ENCODE measurements around the gene ZBTB12. TPM values are rescaled to one million over a fixed set of nuclear protein-coding genes. Genes with fewer than 3 reads are reported as not detected.

ZBTB12 gene
- total RNA-seq, 2 donors from 2014 or later: 3.8 to 4.1 TPM

DNA sequence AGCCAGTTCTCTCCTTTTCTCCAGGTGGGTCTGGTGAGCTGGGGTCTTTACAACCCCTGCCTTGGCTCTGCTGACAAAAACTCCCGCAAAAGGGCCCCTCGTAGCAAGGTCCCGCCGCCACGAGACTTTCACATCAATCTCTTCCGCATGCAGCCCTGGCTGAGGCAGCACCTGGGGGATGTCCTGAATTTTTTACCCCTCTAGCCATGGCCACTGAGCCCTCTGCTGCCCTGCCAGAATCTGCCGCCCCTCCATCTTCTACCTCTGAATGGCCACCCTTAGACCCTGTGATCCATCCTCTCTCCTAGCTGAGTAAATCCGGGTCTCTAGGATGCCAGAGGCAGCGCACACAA is 43.2 kb upstream of the ZBTB12 start:
- no peak overlapping the region for H3K4me3 ChIP-seq
- DNase-seq (ENCODE audit: low spot score): no peak
- peaks cover 13% of the 10 kb centered on the region for H3K4me1 ChIP-seq (replicated peaks)
- no peaks in the 10 kb centered on the region for H3K9me3 ChIP-seq
- WGBS: 68% methylated on average over 9 of the region's 9 CpGs
- H3K36me3 ChIP-seq: no peaks in the 10 kb centered on the region
- peak overlapping the region; percentile 84 to 85 for H3K27ac ChIP-seq
- TF ChIP-seq POLR2A (IDR thresholded peaks at IDR 0.05): no peak
- no peak for TF ChIP-seq POLR2AphosphoS5 (IDR thresholded peaks at IDR 0.05)
- TF ChIP-seq, protein P1, sequence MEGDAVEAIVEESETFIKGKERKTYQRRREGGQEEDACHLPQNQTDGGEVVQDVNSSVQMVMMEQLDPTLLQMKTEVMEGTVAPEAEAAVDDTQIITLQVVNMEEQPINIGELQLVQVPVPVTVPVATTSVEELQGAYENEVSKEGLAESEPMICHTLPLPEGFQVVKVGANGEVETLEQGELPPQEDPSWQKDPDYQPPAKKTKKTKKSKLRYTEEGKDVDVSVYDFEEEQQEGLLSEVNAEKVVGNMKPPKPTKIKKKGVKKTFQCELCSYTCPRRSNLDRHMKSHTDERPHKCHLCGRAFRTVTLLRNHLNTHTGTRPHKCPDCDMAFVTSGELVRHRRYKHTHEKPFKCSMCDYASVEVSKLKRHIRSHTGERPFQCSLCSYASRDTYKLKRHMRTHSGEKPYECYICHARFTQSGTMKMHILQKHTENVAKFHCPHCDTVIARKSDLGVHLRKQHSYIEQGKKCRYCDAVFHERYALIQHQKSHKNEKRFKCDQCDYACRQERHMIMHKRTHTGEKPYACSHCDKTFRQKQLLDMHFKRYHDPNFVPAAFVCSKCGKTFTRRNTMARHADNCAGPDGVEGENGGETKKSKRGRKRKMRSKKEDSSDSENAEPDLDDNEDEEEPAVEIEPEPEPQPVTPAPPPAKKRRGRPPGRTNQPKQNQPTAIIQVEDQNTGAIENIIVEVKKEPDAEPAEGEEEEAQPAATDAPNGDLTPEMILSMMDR (IDR thresholded peaks at IDR 0.05): no peak
- intact Hi-C loops (cut with DNase I): loop anchor here (5.0 kb wide), 1 partner anchor 263 kb away; the partner anchor contains the start of gene LY6G5C
- no peaks in the 10 kb centered on the region for H3K27me3 ChIP-seq (replicated peaks; ENCODE audit: insufficient read depth)

GRCh38 chr6:31943742-31944141 is 41.9 kb upstream of the ZBTB12 start:
- H3K27me3 ChIP-seq (replicated peaks; ENCODE audit: insufficient read depth): no peaks in the 10 kb centered on the region
- WGBS: 88% methylated on average over 3 of the region's 3 CpGs
- no peaks in the 10 kb centered on the region for H3K36me3 ChIP-seq
- H3K4me3 ChIP-seq: no peak overlapping the region
- no peak for DNase-seq (ENCODE audit: low spot score)
- TF ChIP-seq, protein P1 (IDR thresholded peaks at IDR 0.05): no peak
- TF ChIP-seq POLR2AphosphoS5 (IDR thresholded peaks at IDR 0.05) (no peak), POLR2A (IDR thresholded peaks at IDR 0.05) (no peak)
- H3K4me1 ChIP-seq (replicated peaks): peaks cover 13% of the 10 kb centered on the region
- H3K27ac ChIP-seq: no peak overlapping the region
- intact Hi-C loops (cut with DNase I): no loop called here
- H3K9me3 ChIP-seq: no peaks in the 10 kb centered on the region

DNA sequence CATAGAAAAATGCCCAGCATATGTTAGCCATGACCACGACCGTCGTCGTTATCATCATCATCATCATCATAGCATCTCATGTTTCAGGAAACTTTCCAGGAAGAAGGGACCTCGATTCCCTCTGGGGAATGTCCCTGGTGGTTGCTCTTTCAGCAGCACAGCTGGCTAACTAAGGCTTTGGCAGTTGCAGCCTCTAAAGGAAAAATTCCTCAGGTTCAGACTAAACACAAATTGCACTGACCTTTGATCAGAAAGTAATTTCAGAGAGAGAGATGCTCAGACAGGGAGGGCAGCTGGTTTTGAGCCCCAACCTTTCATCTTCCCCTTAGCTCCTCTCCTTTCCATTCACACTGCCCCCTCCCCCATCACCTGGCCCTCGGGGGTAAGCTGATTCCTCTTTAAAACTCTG is 38.4 kb upstream of the ZBTB12 start:
- 19% methylated on average over 6 of the region's 6 CpGs for WGBS
- no peak for DNase-seq (ENCODE audit: low spot score)
- H3K27ac ChIP-seq: no peak overlapping the region

DNA sequence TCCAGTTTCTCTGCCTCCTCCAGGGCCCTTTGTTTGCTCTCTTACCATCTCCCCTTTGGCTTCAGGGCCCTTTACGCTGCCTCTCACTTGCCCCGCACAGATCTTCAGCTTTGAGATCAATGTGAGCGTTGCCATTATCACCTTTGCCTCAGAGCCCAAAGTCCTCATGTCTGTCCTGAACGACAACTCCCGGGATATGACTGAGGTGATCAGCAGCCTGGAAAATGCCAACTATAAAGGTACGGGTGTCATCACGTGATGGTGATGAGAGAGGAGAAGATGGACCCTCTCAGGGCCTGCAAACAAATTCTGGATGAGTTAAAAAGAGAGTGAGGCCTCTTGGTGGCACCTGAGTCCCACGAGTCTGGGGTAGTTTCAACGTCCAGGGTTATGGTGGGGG is 33.9 kb upstream of the ZBTB12 start:
- intact Hi-C loops (cut with DNase I): no loop called here
- 73% methylated on average over 9 of the region's 9 CpGs for WGBS

More for the DNA sequence above, 38.4 kb upstream of the ZBTB12 start:
- Histone ChIP-seq H3K4me3 (no peak overlapping the region), H3K27me3 (replicated peaks; ENCODE audit: insufficient read depth) (no peaks in the 10 kb centered on the region), H3K36me3 (no peaks in the 10 kb centered on the region), H3K4me1 (replicated peaks) (peaks cover 5% of the 10 kb centered on the region), H3K9me3 (no peaks in the 10 kb centered on the region)
- intact Hi-C loops (cut with DNase I): no loop called here
- TF ChIP-seq POLR2AphosphoS5 (IDR thresholded peaks at IDR 0.05) (no peak), POLR2A (IDR thresholded peaks at IDR 0.05) (no peak)
- TF ChIP-seq, protein P1 (IDR thresholded peaks at IDR 0.05): no peak

GRCh38 chr6:31935021-31935420 is 33.1 kb upstream of the ZBTB12 start:
- TF ChIP-seq, protein P1 (IDR thresholded peaks at IDR 0.05): no peak
- TF ChIP-seq POLR2AphosphoS5 (IDR thresholded peaks at IDR 0.05) (no peak), POLR2A (IDR thresholded peaks at IDR 0.05) (no peak)
- intact Hi-C loops (cut with DNase I): no loop called here
- no peaks in the 10 kb centered on the region for H3K27me3 ChIP-seq (replicated peaks; ENCODE audit: insufficient read depth)
- no peaks in the 10 kb centered on the region for H3K36me3 ChIP-seq
- no peak overlapping the region for H3K4me3 ChIP-seq
- no peak for DNase-seq (ENCODE audit: low spot score)
- no peak overlapping the region for H3K27ac ChIP-seq
- no peaks in the 10 kb centered on the region for H3K4me1 ChIP-seq (replicated peaks)
- 87% methylated on average over 3 of the region's 3 CpGs for WGBS
- H3K9me3 ChIP-seq: no peaks in the 10 kb centered on the region

More for the DNA sequence above, 33.9 kb upstream of the ZBTB12 start:
- no peak for DNase-seq (ENCODE audit: low spot score)
- Histone ChIP-seq H3K27ac (no peak overlapping the region), H3K9me3 (no peaks in the 10 kb centered on the region), H3K36me3 (no peaks in the 10 kb centered on the region), H3K27me3 (replicated peaks; ENCODE audit: insufficient read depth) (no peaks in the 10 kb centered on the region), H3K4me1 (replicated peaks) (no peaks in the 10 kb centered on the region), H3K4me3 (no peak overlapping the region)
- TF ChIP-seq POLR2AphosphoS5 (IDR thresholded peaks at IDR 0.05) (no peak), POLR2A (IDR thresholded peaks at IDR 0.05) (no peak)
- TF ChIP-seq, protein P1 (IDR thresholded peaks at IDR 0.05): no peak

All from prostate gland (tissue), 2 donors.